Stimulated activated CD4-positive, alpha-beta T cell treated with anti-CD3 and anti-CD28 coated beads, Interleukin-4, amount 100 ng/mL, for 1 hour (primary cell): Measurements from ENCODE around the gene KCNAB2.
A peak's percentile ranks its signal among the peaks of the same experiment; 100 is the strongest.

Experiments used
- DNase-seq: peaks from one replicate; pipeline ENCODE4 v3.0.0-alpha.2; 2020

KCNAB2 gene

GRCh38 chr1:6134741-6135510 is 89.2 kb downstream of the KCNAB2 start:
- DNase-seq, result no peak

DNA sequence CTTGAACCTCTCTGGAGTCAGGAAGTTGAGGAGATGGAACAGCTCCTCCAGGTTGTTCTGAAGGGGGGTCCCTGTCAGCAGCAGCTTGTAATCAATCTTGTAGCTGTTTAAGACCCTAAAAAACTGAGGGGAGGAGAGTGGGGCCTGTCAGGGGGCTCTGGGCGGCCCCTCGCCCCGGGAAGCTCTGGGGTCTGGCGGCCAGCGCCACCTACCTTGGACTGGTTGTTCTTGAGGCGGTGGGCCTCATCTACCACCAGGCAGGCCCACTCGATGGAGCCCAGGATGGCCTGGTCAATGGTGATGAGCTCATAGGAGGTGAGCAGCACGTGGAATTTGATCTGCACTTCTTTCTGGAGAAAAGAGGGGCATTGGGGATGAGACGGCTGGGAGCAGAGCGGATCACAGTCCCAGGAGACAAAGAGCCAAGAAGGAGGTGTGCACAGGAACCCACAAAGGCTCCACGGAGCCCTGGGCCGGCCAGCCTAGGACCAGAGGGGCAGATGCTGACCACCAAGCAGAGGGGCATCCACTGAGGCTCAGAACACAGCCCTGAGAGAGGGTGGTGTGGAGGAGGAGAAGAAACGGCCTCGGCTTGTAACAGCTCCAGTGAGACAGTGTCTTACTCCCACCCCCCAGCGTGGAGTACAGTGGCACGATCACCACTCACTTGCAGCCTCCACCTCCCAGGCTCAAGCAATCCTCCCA is 91.0 kb downstream of the KCNAB2 start:
- no peak for DNase-seq

GRCh38 chr1:6137758-6138157 is 92.1 kb downstream of the KCNAB2 start:
- no peak for DNase-seq

- DNase-seq, result no peak
Observed at GRCh38 chr1:6140413-6140812, 94.7 kb downstream of the KCNAB2 start.

- DNase-seq, result peak; percentile 23
Observed at GRCh38 chr1:6141592-6141991, 95.9 kb downstream of the KCNAB2 start.

GRCh38 chr1:6142036-6142621 is 96.4 kb downstream of the KCNAB2 start:
- no peak for DNase-seq

GRCh38 chr1:6142734-6143133 is 97.0 kb downstream of the KCNAB2 start:
- no peak for DNase-seq

- DNase-seq, result no peak
Observed at GRCh38 chr1:6143395-6143794, 97.7 kb downstream of the KCNAB2 start.

DNA sequence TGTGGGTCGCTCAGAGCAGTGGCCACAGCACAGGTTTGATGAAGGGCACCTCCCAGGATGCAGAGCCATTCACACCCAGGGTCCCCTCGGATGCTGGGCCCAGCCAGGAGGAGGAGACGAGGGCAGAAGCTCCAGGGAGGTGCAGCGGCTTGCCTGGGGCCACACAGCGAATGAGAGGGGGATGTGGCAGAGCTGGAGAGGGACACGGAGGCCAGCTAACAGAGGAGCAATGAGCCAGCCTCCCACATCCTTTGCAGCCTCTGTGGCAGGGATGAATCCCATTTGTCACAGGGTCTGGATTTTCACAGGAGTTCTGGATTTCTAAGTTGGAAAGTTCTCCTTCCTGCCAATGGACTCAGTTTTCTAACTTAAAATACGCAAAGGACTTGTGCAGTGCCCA is 98.5 kb downstream of the KCNAB2 start:
- no peak for DNase-seq

GRCh38 chr1:6144647-6145395 is 99.1 kb downstream of the KCNAB2 start:
- DNase-seq, result no peak

- no peak for DNase-seq
Observed at GRCh38 chr1:6145396-6145750, 99.7 kb downstream of the KCNAB2 start.

- DNase-seq, result no peak
Observed at GRCh38 chr1:6145864-6146410, 100.2 kb downstream of the KCNAB2 start.

DNA sequence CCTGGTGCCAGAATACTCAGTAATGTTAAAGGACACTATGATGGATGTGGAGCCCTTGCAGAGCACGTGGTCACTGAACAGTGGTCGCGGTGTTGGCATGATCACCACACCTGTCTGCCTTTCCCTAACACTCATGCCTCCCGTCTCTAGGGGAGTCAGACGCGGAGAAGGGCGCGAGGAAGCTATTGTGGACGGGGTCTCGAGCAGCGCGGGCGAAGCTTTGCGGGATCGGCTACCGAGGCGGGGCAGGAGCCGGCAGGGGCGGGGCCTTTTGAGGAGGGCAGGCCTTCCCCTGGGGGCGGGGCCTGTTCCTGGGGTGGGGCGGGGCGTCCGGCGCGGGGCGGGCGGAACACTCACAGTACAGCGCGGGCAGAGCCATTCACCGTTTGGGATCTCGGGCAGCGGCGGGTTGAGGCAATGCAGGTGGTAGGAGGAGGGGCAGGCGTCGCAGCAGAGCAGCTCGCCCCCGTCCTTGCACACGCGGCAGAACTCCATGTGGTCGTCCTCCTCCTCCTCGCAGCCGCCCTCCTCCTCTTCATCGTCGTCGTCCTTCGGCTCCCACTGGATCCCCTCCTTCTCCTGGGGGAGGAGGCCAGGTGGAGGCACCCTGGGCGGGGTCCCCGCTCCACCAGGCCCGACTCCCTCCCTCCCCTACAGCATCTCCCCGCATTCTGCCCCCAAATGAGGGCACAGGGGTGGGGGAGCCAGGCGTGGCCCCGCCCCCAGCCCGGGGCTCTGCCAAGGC is 103.0 kb downstream of the KCNAB2 start:
- DNase-seq, result peak; percentile 74

- DNase-seq, result no peak
Observed at GRCh38 chr1:6149597-6149996, 103.9 kb downstream of the KCNAB2 start.

- no peak for DNase-seq
Observed at GRCh38 chr1:6150006-6150938, 104.6 kb downstream of the KCNAB2 start.
